MCF 10A (cell line): Measurements from ENCODE around the gene RNF126. TPM values are rescaled to one million over a fixed set of nuclear protein-coding genes. Genes with fewer than 3 reads are reported as not detected.

ENCODE experiments used
- BruUV-seq: library from RNA; stranded (reverse); fragments of 400-500 nt; replicated peaks from 2 replicates; lab custom pipeline; 2021; lab: Mats Ljungman, UMichigan
- CTCF ChIA-PET: fragments of 300-600 bp; sonication (Branson Sonifier 250); formaldehyde crosslinking; extraction: SDS; loops from one replicate; lab custom pipeline; 2021; ENCODE audit warnings: antibody characterized with exemption, inconsistent platforms; lab: Yijun Ruan, JAX
- POLR2A ChIA-PET: fragments of 300-600, 350-650 bp; sonication (Branson Sonifier 250); formaldehyde crosslinking; extraction: SDS; loops from one replicate; lab custom pipeline; 2020; ENCODE audit warnings: antibody characterized with exemption, inconsistent platforms; lab: Yijun Ruan, JAX
- DNase-seq: peaks from one replicate; pipeline ENCODE4 v3.0.0-alpha.2; 2018; ENCODE audit not compliant: unreplicated experiment
- H3K27ac Mint-ChIP-seq: one replicate; pipeline ENCODE4 v1.8.0; 2022; ENCODE audit warnings: mild to moderate bottlenecking, low read depth, mixed read lengths; ENCODE audit not compliant: unreplicated experiment
- H3K27me3 Mint-ChIP-seq: one replicate; pipeline ENCODE4 v1.8.0; 2022; ENCODE audit warnings: mixed read lengths; ENCODE audit not compliant: insufficient read depth, unreplicated experiment
- H3K36me3 Mint-ChIP-seq: one replicate; pipeline ENCODE4 v1.8.0; 2022; ENCODE audit warnings: mild to moderate bottlenecking, moderate library complexity, mixed read lengths; ENCODE audit not compliant: insufficient read depth, unreplicated experiment
- H3K4me1 Mint-ChIP-seq: one replicate; pipeline ENCODE4 v1.8.0; 2022; ENCODE audit warnings: mixed read lengths; ENCODE audit not compliant: insufficient read depth, unreplicated experiment
- H3K4me3 Mint-ChIP-seq: one replicate; pipeline ENCODE4 v1.8.0; 2022; ENCODE audit warnings: mild to moderate bottlenecking, moderate library complexity, mixed read lengths; ENCODE audit not compliant: unreplicated experiment
- H3K9me3 Mint-ChIP-seq: one replicate; pipeline ENCODE4 v1.8.0; 2022; ENCODE audit warnings: mixed read lengths; ENCODE audit not compliant: unreplicated experiment
- intact Hi-C: fragments of 100-400 bp; cut with micrococcal nuclease; formaldehyde crosslinking; loops from 2 replicates; pipeline ENCODE4 v1.14.1; 2022
- total RNA-seq: library from RNA; stranded (reverse); gene quantifications from 2 replicates; pipeline ENCODE4 v1.2.3, GENCODE V29; 2022
- TF ChIP-seq, protein P1 (sequence below): fragments of 200-600 bp; IDR thresholded peaks from one replicate; pipeline ENCODE4 v1.8.0; 2022; ENCODE audit warnings: antibody characterized with exemption, mild to moderate bottlenecking; ENCODE audit not compliant: unreplicated experiment

Gene RNF126
- total RNA-seq, 1 experiment from 2014 or later, result 68.0 TPM

DNA sequence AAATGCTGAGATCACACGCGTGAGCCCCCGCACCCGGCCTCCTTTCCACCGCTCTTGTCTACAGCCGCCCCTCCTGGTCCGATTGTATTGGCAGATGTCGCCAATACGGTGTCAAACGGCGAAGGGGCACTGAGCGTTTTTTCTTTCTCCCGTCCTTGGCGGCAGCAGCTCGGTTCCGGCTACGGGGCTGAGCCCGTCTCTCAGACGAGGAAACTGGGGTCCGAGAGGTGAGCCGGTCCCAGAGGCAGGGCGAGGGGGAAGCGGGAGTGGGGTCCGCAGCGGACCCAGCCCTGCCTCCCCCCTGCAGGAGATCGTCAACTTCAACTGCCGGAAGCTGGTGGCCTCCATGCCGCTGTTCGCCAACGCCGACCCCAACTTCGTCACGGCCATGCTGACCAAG is 50.1 kb downstream of the RNF126 start:
- Mint-ChIP-seq H3K36me3 (peaks cover 34% of the 10 kb centered on the region), H3K9me3 (no peaks in the 10 kb centered on the region), H3K27ac (no peak overlapping the region), H3K27me3 (no peaks in the 10 kb centered on the region), H3K4me3 (no peak overlapping the region), H3K4me1 (peaks cover 11% of the 10 kb centered on the region)
- DNase-seq, result no peak
- ChIA-PET CTCF (no interaction called here), POLR2A (interaction anchor here (0.6 to 1.5 kb wide), 4 partner anchors 13 to 29 kb away, joined by 3 to 4 read pairs (median 4); no protein-coding TSS in a partner anchor)
- TF ChIP-seq, protein P1, sequence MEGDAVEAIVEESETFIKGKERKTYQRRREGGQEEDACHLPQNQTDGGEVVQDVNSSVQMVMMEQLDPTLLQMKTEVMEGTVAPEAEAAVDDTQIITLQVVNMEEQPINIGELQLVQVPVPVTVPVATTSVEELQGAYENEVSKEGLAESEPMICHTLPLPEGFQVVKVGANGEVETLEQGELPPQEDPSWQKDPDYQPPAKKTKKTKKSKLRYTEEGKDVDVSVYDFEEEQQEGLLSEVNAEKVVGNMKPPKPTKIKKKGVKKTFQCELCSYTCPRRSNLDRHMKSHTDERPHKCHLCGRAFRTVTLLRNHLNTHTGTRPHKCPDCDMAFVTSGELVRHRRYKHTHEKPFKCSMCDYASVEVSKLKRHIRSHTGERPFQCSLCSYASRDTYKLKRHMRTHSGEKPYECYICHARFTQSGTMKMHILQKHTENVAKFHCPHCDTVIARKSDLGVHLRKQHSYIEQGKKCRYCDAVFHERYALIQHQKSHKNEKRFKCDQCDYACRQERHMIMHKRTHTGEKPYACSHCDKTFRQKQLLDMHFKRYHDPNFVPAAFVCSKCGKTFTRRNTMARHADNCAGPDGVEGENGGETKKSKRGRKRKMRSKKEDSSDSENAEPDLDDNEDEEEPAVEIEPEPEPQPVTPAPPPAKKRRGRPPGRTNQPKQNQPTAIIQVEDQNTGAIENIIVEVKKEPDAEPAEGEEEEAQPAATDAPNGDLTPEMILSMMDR, result no peak
- intact Hi-C loops, result no loop called here
- no TSS peak for BruUV-seq

DNA sequence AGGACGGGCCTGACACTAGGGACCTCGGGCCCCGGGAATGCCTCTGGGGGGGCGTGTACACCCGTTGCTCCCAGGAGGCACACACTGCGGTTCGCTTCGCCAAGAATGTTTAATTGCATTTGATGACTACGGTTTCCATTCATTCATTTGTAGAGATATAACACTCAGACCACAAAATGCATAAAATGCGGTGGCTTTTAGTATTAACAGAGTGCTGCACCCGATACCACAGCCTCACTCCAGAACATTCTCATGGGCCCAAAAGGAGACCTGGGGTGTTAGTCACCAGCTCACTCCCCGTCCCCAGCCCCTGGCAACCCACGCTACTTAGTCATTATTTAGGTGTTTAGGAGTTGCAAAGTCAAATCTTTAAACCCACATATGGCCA is 51.5 kb downstream of the RNF126 start:
- no peak overlapping the region for H3K4me3 Mint-ChIP-seq
- no TSS peak for BruUV-seq
- H3K36me3 Mint-ChIP-seq, result peaks cover 25% of the 10 kb centered on the region
- intact Hi-C loops, result no loop called here
- CTCF ChIA-PET, result no interaction called here
- peak overlapping the region; percentile 21 for H3K27ac Mint-ChIP-seq
- peaks cover 11% of the 10 kb centered on the region for H3K4me1 Mint-ChIP-seq
- no peaks in the 10 kb centered on the region for H3K9me3 Mint-ChIP-seq
- POLR2A ChIA-PET, result interaction anchor here (0.9 to 1.5 kb wide), 2 partner anchors 15 to 20 kb away, joined by 3 to 4 read pairs; no protein-coding TSS in a partner anchor
- H3K27me3 Mint-ChIP-seq, result no peaks in the 10 kb centered on the region
- TF ChIP-seq, protein P1, result no peak
- DNase-seq, result peak; percentile 86

DNA sequence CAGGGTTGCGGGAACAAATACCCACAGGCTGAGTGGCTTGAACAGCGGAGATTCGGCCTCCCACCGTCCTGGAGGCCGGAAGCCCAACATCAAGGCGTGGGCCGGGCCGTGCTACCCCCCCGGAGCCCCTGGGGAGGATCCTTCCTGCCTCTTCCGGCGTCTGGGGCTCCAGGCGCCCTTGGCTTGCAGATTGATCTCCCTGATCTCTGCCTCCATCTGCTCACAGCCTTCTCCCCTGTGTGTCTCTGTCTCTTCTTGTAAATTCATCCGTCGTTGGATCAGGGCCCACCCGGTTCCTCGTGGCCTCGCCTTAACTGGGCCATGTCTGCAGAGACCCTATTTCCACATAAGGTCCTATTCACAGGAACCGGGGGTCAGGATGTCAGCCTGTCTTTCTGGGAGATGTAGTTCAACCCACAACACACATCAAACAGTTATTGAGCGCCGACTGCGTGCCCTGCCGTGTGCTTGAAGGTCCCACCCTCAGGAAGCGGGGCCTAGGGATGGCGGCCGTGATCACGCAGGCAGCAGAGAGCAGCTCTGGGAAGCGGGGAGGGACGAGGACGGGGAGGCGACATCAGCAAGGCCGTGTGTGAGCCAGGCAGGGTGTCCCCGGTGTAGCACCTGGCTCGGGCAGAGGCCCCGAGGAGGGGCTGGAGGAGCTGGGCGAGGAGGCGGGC is 52.1 kb downstream of the RNF126 start:
- peak overlapping the region; percentile 21 for H3K27ac Mint-ChIP-seq
- BruUV-seq, result no TSS peak
- CTCF ChIA-PET, result no interaction called here
- peak; percentile 40 for DNase-seq
- POLR2A ChIA-PET, result interaction anchor here (0.9 kb wide), 1 partner anchor 21 kb away, joined by 3 read pairs; no protein-coding TSS in a partner anchor
- H3K4me3 Mint-ChIP-seq, result no peak overlapping the region
- intact Hi-C loops, result no loop called here
- peaks cover 25% of the 10 kb centered on the region for H3K36me3 Mint-ChIP-seq
- TF ChIP-seq, protein P1, result no peak
- peaks cover 11% of the 10 kb centered on the region for H3K4me1 Mint-ChIP-seq
- H3K9me3 Mint-ChIP-seq, result no peaks in the 10 kb centered on the region
- H3K27me3 Mint-ChIP-seq, result no peaks in the 10 kb centered on the region

DNA sequence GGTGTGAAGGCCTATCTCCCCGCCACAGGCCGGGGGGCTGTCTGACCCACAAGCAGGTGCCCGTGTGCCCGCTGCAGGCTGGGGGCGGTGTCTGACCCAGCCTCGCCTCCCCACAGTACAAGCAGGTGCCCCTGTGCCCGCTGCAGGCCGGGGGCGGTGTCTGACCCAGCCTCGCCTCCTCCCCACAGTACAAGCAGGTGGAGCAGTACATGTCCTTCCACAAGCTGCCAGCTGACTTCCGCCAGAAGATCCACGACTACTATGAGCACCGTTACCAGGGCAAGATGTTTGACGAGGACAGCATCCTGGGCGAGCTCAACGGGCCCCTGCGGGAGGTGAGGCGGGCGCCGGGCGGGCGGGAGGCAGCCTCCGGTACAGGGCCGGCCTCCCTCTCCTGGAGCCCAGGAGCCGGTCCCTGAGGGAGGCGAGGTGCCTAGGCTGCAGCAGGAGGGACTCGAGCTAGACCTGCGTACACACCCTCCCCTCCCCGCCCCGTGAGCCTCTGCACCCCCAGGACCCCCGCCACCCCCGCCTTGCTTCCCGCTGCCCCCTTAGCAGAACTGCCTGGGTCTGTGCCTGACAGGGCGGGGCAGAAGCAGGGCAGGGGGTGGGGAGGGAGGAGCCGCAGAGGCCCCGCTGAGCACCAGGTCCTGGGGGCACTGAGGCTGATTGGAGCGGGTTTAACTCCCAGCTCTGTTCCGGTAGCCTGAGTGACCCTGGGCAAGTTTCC is 52.8 kb downstream of the RNF126 start:
- H3K36me3 Mint-ChIP-seq, result peaks cover 25% of the 10 kb centered on the region
- no peaks in the 10 kb centered on the region for H3K27me3 Mint-ChIP-seq
- H3K9me3 Mint-ChIP-seq, result no peaks in the 10 kb centered on the region
- intact Hi-C loops, result no loop called here
- TF ChIP-seq, protein P1, result no peak
- POLR2A ChIA-PET, result no interaction called here
- BruUV-seq, result no TSS peak
- CTCF ChIA-PET, result no interaction called here
- H3K27ac Mint-ChIP-seq, result no peak overlapping the region
- DNase-seq, result no peak
- peaks cover 11% of the 10 kb centered on the region for H3K4me1 Mint-ChIP-seq
- no peak overlapping the region for H3K4me3 Mint-ChIP-seq
